ENCODE results near the gene APBB2. TPM values are rescaled to one million over a fixed set of nuclear protein-coding genes. Genes with fewer than 3 reads are reported as not detected.

Gene APBB2
- total and polyA plus RNA-seq, 2 donors (not counting 1 experiment from before 2014, with no cell fraction given): 4.4 to 15.8 TPM

DNA sequence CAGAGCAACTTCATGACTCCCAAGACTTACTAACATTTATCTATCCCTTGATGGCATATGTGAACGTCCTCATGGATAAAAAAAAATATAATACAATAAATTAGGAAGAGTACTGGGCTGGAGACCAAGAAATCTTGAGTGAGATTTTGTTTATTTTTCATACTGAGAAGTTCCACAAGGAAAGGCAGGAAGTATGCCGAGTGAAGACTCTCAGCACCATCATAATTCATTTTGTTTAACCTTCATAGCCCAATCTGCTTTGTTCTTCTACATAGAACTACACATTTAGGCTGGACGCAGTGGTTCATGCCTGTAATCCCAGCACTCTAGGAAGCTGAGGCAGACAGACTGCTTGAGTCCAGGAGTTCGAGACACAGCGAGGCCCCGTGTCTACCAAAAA lies 266.3 kb downstream of the APBB2 start:
- TF ChIP-seq, protein P1, sequence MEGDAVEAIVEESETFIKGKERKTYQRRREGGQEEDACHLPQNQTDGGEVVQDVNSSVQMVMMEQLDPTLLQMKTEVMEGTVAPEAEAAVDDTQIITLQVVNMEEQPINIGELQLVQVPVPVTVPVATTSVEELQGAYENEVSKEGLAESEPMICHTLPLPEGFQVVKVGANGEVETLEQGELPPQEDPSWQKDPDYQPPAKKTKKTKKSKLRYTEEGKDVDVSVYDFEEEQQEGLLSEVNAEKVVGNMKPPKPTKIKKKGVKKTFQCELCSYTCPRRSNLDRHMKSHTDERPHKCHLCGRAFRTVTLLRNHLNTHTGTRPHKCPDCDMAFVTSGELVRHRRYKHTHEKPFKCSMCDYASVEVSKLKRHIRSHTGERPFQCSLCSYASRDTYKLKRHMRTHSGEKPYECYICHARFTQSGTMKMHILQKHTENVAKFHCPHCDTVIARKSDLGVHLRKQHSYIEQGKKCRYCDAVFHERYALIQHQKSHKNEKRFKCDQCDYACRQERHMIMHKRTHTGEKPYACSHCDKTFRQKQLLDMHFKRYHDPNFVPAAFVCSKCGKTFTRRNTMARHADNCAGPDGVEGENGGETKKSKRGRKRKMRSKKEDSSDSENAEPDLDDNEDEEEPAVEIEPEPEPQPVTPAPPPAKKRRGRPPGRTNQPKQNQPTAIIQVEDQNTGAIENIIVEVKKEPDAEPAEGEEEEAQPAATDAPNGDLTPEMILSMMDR (IDR thresholded peaks at IDR 0.05): no peak
- no peak for TF ChIP-seq EZH2 (IDR thresholded peaks at IDR 0.05; ENCODE audit: borderline replicate concordance, insufficient read depth, low read depth, low read length, poor library complexity, severe bottlenecking)
- intact Hi-C loops (cut with micrococcal nuclease): no loop called here
- Histone ChIP-seq H3K27ac (ENCODE audit: low read length in 2 of 2) (no peak overlapping the region), H3K4me3 (ENCODE audit: control extremely low read depth in 1 of 5, extremely low read depth in 1 of 5, insufficient read depth in 1 of 5, low read depth in 2 of 5, low read length in 4 of 5) (no peak overlapping the region), H3K9me3 (ENCODE audit: control extremely low read depth in 1 of 3, control insufficient read depth in 2 of 3, insufficient read depth in 1 of 3, low read length in 2 of 3) (no peaks in the 10 kb centered on the region), H3K4me2 (replicated peaks; ENCODE audit: low read depth, low read length, poor library complexity, severe bottlenecking) (no peak overlapping the region), H3K79me2 (ENCODE audit: control insufficient read depth, insufficient read depth, low read length) (no peaks in the 10 kb centered on the region), H2AFZ (ENCODE audit: insufficient read depth, low read depth, low read length, poor library complexity, severe bottlenecking) (no peak overlapping the region), H4K20me1 (ENCODE audit: control insufficient read depth, insufficient read depth, low read length, poor library complexity, severe bottlenecking) (no peaks in the 10 kb centered on the region), H3K27me3 (replicated peaks in 1 of 4; ENCODE audit: control extremely low read depth in 1 of 4, control insufficient read depth in 3 of 4, insufficient read depth in 4 of 4, low read length in 3 of 4) (peaks cover 0 to 3% (median 0%) of the 10 kb centered on the region in 4 experiments), H3K9ac (ENCODE audit: low read length) (no peak overlapping the region), H3K4me1 (ENCODE audit: control insufficient read depth in 2 of 2, insufficient read depth in 2 of 2, low read length in 2 of 2) (no peaks in the 10 kb centered on the region), H3K36me3 (replicated peaks in 1 of 2; ENCODE audit: control extremely low read depth in 1 of 2, control insufficient read depth in 1 of 2, extremely low read depth in 1 of 2, insufficient read depth in 2 of 2, low read length in 1 of 2) (no peaks in the 10 kb centered on the region)
- CTCF ChIA-PET: no interaction called here
- no peak overlapping the region for H3K4me3 Mint-ChIP-seq
- no peaks in the 10 kb centered on the region for H3K4me1 Mint-ChIP-seq
- DNase-seq (no peak), ATAC-seq (ENCODE audit: low read depth) (no peak)
- POLR2A ChIA-PET: no interaction called here
- WGBS (ENCODE audit: insufficient coverage): 91% methylated on average over 5 of the region's 6 CpGs
- H3K9me3 Mint-ChIP-seq (ENCODE audit: insufficient read depth): no peaks in the 10 kb centered on the region
- no peaks in the 10 kb centered on the region for H3K27me3 Mint-ChIP-seq
- no peak overlapping the region for H3K27ac Mint-ChIP-seq

DNA sequence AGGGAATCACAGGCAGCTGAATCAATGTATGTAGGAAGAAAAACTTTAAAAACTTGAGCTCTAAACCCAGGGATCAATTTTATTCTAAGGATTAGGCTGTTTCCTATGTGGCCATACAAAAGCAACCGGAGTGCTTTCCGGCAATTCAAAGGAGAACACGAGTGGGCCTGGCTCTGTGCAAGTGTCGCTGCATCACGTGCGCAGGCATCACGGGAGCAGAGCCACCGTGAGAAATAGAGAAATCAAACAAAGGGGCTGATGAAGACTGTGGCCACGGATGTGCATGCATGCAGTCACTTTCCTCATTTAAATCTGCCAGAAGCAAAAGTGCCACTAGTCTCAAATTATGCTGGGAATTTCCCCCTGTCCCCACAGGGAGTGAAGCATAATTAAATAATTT lies 267.7 kb downstream of the APBB2 start:
- Histone ChIP-seq H3K27ac (ENCODE audit: low read length in 2 of 2) (no peak overlapping the region), H3K4me3 (ENCODE audit: control extremely low read depth in 1 of 5, extremely low read depth in 1 of 5, insufficient read depth in 1 of 5, low read depth in 2 of 5, low read length in 4 of 5) (no peak overlapping the region), H3K4me1 (ENCODE audit: control insufficient read depth in 2 of 2, insufficient read depth in 2 of 2, low read length in 2 of 2) (no peaks in the 10 kb centered on the region), H2AFZ (ENCODE audit: insufficient read depth, low read depth, low read length, poor library complexity, severe bottlenecking) (no peak overlapping the region), H3K4me2 (replicated peaks; ENCODE audit: low read depth, low read length, poor library complexity, severe bottlenecking) (no peak overlapping the region), H3K79me2 (ENCODE audit: control insufficient read depth, insufficient read depth, low read length) (no peaks in the 10 kb centered on the region), H3K36me3 (replicated peaks in 1 of 2; ENCODE audit: control extremely low read depth in 1 of 2, control insufficient read depth in 1 of 2, extremely low read depth in 1 of 2, insufficient read depth in 2 of 2, low read length in 1 of 2) (no peaks in the 10 kb centered on the region), H3K9me3 (ENCODE audit: control extremely low read depth in 1 of 3, control insufficient read depth in 2 of 3, insufficient read depth in 1 of 3, low read length in 2 of 3) (no peaks in the 10 kb centered on the region), H4K20me1 (ENCODE audit: control insufficient read depth, insufficient read depth, low read length, poor library complexity, severe bottlenecking) (no peaks in the 10 kb centered on the region), H3K9ac (ENCODE audit: low read length) (no peak overlapping the region), H3K27me3 (replicated peaks in 1 of 4; ENCODE audit: control extremely low read depth in 1 of 4, control insufficient read depth in 3 of 4, insufficient read depth in 4 of 4, low read length in 3 of 4) (peaks cover 0 to 3% (median 0%) of the 10 kb centered on the region in 4 experiments)
- CTCF ChIA-PET: no interaction called here
- no peak overlapping the region for H3K4me3 Mint-ChIP-seq
- TF ChIP-seq, protein P1 (IDR thresholded peaks at IDR 0.05): no peak
- TF ChIP-seq EZH2 (IDR thresholded peaks at IDR 0.05; ENCODE audit: borderline replicate concordance, insufficient read depth, low read depth, low read length, poor library complexity, severe bottlenecking): no peak
- POLR2A ChIA-PET: no interaction called here
- no peaks in the 10 kb centered on the region for H3K9me3 Mint-ChIP-seq (ENCODE audit: insufficient read depth)
- H3K27me3 Mint-ChIP-seq: peaks cover 3% of the 10 kb centered on the region
- ATAC-seq (ENCODE audit: low read depth) (no peak), DNase-seq (no peak)
- WGBS (ENCODE audit: insufficient coverage): 93% methylated on average over 9 of the region's 9 CpGs
- intact Hi-C loops (cut with micrococcal nuclease): no loop called here
- no peaks in the 10 kb centered on the region for H3K4me1 Mint-ChIP-seq
- H3K27ac Mint-ChIP-seq: no peak overlapping the region
